HepG2 (cell line): ENCODE data around the gene CD93. TPM values are rescaled to one million over a fixed set of nuclear protein-coding genes. Genes with fewer than 3 reads are reported as not detected.

ENCODE experiments used
- ATAC-seq: fragments of 200-7000 bp; cut with Tn5 transposase; 3 replicates; pipeline ENCODE4 v1.9.1; 2020; ENCODE audit warnings: mild to moderate bottlenecking, moderate library complexity
- BruUV-seq: library from RNA; stranded (reverse); fragments of 400-500 nt; replicated peaks from 2 replicates; lab custom pipeline; 2021; lab: Mats Ljungman, UMichigan
- CTCF ChIA-PET: fragments of 300-600 bp; formaldehyde crosslinking; extraction: SDS; loops from one replicate; lab custom pipeline; 2021; ENCODE audit warnings: low total read pairs, inconsistent platforms, low intra/inter-chr PET ratio; lab: Yijun Ruan, JAX
- POLR2A ChIA-PET: fragments of 350-600 bp; sonication (Branson Sonifier 250); formaldehyde crosslinking; loops from one replicate; lab custom pipeline; 2020; ENCODE audit warnings: antibody characterized with exemption, inconsistent platforms; lab: Yijun Ruan, JAX
- DNase-seq: peaks from one replicate; pipeline ENCODE4 v3.0.0-alpha.2; 2015; ENCODE audit warnings: low spot score
- FAIRE-seq: peaks from 3 replicates; lab custom pipeline; 2011; peaks lifted over from hg19 to GRCh38; lab: Jason Lieb, UNC
- H2AFZ ChIP-seq: one replicate; pipeline ENCODE4 v1.6.1; 2011; ENCODE audit warnings: low read length, inconsistent platforms
- H3K27ac ChIP-seq: fragments of 300-600 bp; 3 replicates; pipeline ENCODE4 v1.8.0; 2011; ENCODE audit warnings: mixed run types, mild to moderate bottlenecking, mixed read lengths, low read length, inconsistent platforms; ENCODE audit not compliant: insufficient read depth; ENCODE audit errors: extremely low read length
- H3K27me3 ChIP-seq, 2 experiments: fragments of 200-600 bp in 1 of 2; 2 replicates in 1 of 2; 3 replicates in 1 of 2; pipeline versions ENCODE4 v1.6.0 to v1.8.0; 2011; ENCODE audit warnings: low read length in 2 of 2, mild to moderate bottlenecking in 2 of 2, moderate library complexity in 2 of 2, inconsistent platforms in 1 of 2; ENCODE audit not compliant: insufficient read depth in 2 of 2, control insufficient read depth in 1 of 2
- H3K36me3 ChIP-seq, 2 experiments: fragments of 200-600 bp in 1 of 2; replicated peaks in 1 of 2; 2 replicates in 1 of 2; 3 replicates in 1 of 2; pipeline versions ENCODE4 v1.5.1 to v1.8.0; 2011; ENCODE audit warnings: low read length in 2 of 2, inconsistent platforms in 1 of 2; ENCODE audit not compliant: insufficient read depth in 2 of 2, control insufficient read depth in 1 of 2
- H3K4me1 ChIP-seq: 2 replicates; pipeline ENCODE4 v1.5.1; 2012; ENCODE audit warnings: low read length, inconsistent platforms; ENCODE audit not compliant: insufficient read depth
- H3K4me2 ChIP-seq: 2 replicates; pipeline ENCODE4 v1.6.0; 2011; ENCODE audit warnings: low read depth, low read length, inconsistent platforms
- H3K4me3 ChIP-seq, 3 experiments: fragments of 200-600 bp in 1 of 3; sonication (generic), shearing (Covaris generic) in 1 of 3; replicated peaks in 1 of 3; 2 replicates each; pipeline ENCODE4 v1.5.1; 2011 to 2016; ENCODE audit warnings: low read length in 3 of 3, inconsistent platforms in 2 of 3, low read depth in 2 of 3, mild to moderate bottlenecking in 2 of 3, control low read depth in 1 of 3, mixed read lengths in 1 of 3; ENCODE audit not compliant: insufficient read depth in 1 of 3
- H3K79me2 ChIP-seq: one replicate; pipeline ENCODE4 v1.6.1; 2011; ENCODE audit warnings: low read length, inconsistent platforms; ENCODE audit not compliant: insufficient read depth
- H3K9ac ChIP-seq: 2 replicates; pipeline ENCODE4 v1.6.0; 2011; ENCODE audit warnings: mild to moderate bottlenecking, low read depth, low read length, inconsistent platforms; ENCODE audit not compliant: insufficient read depth
- H3K9me3 ChIP-seq: 2 replicates; pipeline ENCODE4 v1.5.1; 2012; ENCODE audit warnings: mild to moderate bottlenecking, low read length
- H4K20me1 ChIP-seq: 2 replicates; pipeline ENCODE4 v1.6.0; 2011; ENCODE audit warnings: inconsistent platforms, mild to moderate bottlenecking, low read length, moderate library complexity; ENCODE audit not compliant: insufficient read depth
- HNRNPK ChIP-seq: fragments of 200-400 bp; formaldehyde crosslinking; IDR thresholded peaks from 2 replicates; pipeline ENCODE4 v1.6.1; 2018; ENCODE audit warnings: low read length, low read depth, moderate library complexity, mild to moderate bottlenecking; ENCODE audit not compliant: poor library complexity, severe bottlenecking
- NAIF1 ChIP-seq: sonication (generic); formaldehyde crosslinking; IDR thresholded peaks from 2 replicates; pipeline ENCODE4 v1.5.0; 2020; ENCODE audit warnings: mild to moderate bottlenecking, missing genetic modification reagents, borderline replicate concordance
- PATZ1 ChIP-seq: sonication (generic); formaldehyde crosslinking; IDR thresholded peaks from 2 replicates; pipeline ENCODE4 v1.4.0; 2020; ENCODE audit warnings: missing genetic modification reagents
- WGBS: methylation state at CpG from one replicate; pipeline ENCODE4 v1.1.6; 2017; ENCODE audit warnings: low lambda C conversion rate; 5-methylcytosine and 5-hydroxymethylcytosine counted together
- in situ Hi-C: cut with HindIII; loops from 2 replicates; pipeline ENCODE4 v1.10.0; 2017; ENCODE audit warnings: low pct_unique_long_range_greater_than_20kb; ENCODE audit not compliant: extremely low pct_ligation_motif_present
- intact Hi-C: fragments of 100-400 bp; cut with micrococcal nuclease; formaldehyde crosslinking; loops from one replicate; pipeline ENCODE4 v1.10.0; 2022; ENCODE audit not compliant: unreplicated experiment
- polyA plus RNA-seq, 8 experiments: library from polyadenylated mRNA; depleted of rRNA in 3 of 8; stranded (reverse) in 7 of 8; unstranded in 1 of 8; fragments of >200 nt; fragmentation: Illumina TruSeq in 4 of 8; extraction: Trizol in 4 of 8; gene quantifications; 2 replicates each; pipeline versions ENCODE4 v1.2.1 to v1.2.3, GENCODE V29; 2011 to 2016; ENCODE audit warnings: low read depth in 4 of 8, missing spikeins in 1 of 8, mixed read lengths in 1 of 8; ENCODE audit not compliant: insufficient read depth in 1 of 8
- total RNA-seq, 5 experiments: library from RNA; depleted of rRNA; stranded (reverse); fragments of >200 nt; fragmentation: Illumina TruSeq; extraction: Trizol; gene quantifications; 2 replicates each; pipeline ENCODE4 v1.2.3, GENCODE V29; 2016; ENCODE audit warnings: low read depth in 1 of 5
- TF ChIP-seq, protein P1 (sequence below): sonication (generic); formaldehyde crosslinking; IDR thresholded peaks from 2 replicates; pipeline ENCODE4 v1.4.0; 2020; ENCODE audit warnings: missing genetic modification reagents

The CD93 gene
- total and polyA plus RNA-seq, 2 of the 13 experiments (the other 11 are each of a cell fraction or from before 2014, with no cell fraction given), result not detected

DNA sequence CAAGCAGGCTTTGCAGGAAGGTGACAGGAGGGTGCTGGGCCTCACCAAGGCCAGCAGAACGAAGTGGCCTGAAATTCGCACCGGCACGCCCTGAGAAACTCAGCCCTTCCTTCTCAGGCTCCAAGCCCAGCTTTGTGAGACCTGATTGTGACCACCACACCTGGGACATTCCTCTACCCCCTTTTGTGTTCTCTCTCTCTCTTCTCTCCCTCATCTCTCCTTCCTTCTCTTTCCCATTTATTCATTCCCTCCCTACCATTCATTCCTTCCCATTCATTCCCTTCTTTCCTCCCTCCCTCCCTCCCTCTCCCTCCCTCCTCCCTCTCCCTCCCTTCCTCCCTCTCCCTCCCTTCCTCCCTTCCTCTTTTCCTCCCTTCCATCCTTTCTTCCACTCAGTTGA is 8.8 kb downstream of the CD93 start:
- H3K27ac ChIP-seq, result no peak overlapping the region
- POLR2A ChIA-PET, result no interaction called here
- WGBS, result 35% methylated on average over 4 of the region's 4 CpGs
- peaks cover under 1% of the 10 kb centered on the region; the same call in 1 of the 2 replicates for H3K4me1 ChIP-seq
- H3K79me2 ChIP-seq, result no peaks in the 10 kb centered on the region
- no peak overlapping the region for H2AFZ ChIP-seq
- H3K4me3 ChIP-seq, result no peak overlapping the region
- CTCF ChIA-PET, result no interaction called here
- intact Hi-C loops (loop anchor here (10.0 kb wide), 1 partner anchor 382 kb away; no protein-coding TSS in a partner anchor), in situ Hi-C loops (no loop called here)
- no peaks in the 10 kb centered on the region for H4K20me1 ChIP-seq
- no peak overlapping the region for H3K9ac ChIP-seq
- ATAC-seq, result no peak
- DNase-seq, result no peak
- no peaks in the 10 kb centered on the region for H3K36me3 ChIP-seq
- H3K4me2 ChIP-seq, result no peak overlapping the region
- no peaks in the 10 kb centered on the region for H3K9me3 ChIP-seq
- BruUV-seq, result no TSS peak
- H3K27me3 ChIP-seq, result no peaks in the 10 kb centered on the region
- FAIRE-seq, result no peak
- peak; percentile 92 for TF ChIP-seq HNRNPK
- TF ChIP-seq NAIF1 (CRISPR knock-in tag), result no peak

GRCh38 chr20:23074052-23074451 is 12.1 kb downstream of the CD93 start:
- ChIA-PET POLR2A (no interaction called here), CTCF (no interaction called here)
- 15% methylated on average over 3 of the region's 3 CpGs for WGBS
- Histone ChIP-seq H3K9ac (no peak overlapping the region), H3K4me3 (no peak overlapping the region), H3K4me1 (peaks cover 6% of the 10 kb centered on the region; the same call in 1 of the 2 replicates), H3K27me3 (no peaks in the 10 kb centered on the region), H2AFZ (no peak overlapping the region), H3K9me3 (no peaks in the 10 kb centered on the region), H3K79me2 (no peaks in the 10 kb centered on the region), H3K27ac (no peak overlapping the region), H3K4me2 (no peak overlapping the region), H4K20me1 (no peaks in the 10 kb centered on the region), H3K36me3 (no peaks in the 10 kb centered on the region)
- no peak for ATAC-seq
- TF ChIP-seq PATZ1 (CRISPR knock-in tag), result no peak
- TF ChIP-seq, protein P1, sequence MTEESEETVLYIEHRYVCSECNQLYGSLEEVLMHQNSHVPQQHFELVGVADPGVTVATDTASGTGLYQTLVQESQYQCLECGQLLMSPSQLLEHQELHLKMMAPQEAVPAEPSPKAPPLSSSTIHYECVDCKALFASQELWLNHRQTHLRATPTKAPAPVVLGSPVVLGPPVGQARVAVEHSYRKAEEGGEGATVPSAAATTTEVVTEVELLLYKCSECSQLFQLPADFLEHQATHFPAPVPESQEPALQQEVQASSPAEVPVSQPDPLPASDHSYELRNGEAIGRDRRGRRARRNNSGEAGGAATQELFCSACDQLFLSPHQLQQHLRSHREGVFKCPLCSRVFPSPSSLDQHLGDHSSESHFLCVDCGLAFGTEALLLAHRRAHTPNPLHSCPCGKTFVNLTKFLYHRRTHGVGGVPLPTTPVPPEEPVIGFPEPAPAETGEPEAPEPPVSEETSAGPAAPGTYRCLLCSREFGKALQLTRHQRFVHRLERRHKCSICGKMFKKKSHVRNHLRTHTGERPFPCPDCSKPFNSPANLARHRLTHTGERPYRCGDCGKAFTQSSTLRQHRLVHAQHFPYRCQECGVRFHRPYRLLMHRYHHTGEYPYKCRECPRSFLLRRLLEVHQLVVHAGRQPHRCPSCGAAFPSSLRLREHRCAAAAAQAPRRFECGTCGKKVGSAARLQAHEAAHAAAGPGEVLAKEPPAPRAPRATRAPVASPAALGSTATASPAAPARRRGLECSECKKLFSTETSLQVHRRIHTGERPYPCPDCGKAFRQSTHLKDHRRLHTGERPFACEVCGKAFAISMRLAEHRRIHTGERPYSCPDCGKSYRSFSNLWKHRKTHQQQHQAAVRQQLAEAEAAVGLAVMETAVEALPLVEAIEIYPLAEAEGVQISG (CRISPR knock-in tag), result peak; percentile 53
- in situ Hi-C loops (no loop called here), intact Hi-C loops (loop anchor here (10.0 kb wide), 1 partner anchor 379 kb away; no protein-coding TSS in a partner anchor)
- BruUV-seq, result no TSS peak
- DNase-seq, result no peak
- no peak for FAIRE-seq
